AML-193 (cell line): ENCODE results near the gene IFI30.
"Not testable (repeated sequence)": the region's sequence is repeated elsewhere in the genome, so short reads cannot be mapped to it uniquely, and the experiment has no call there.

ENCODE experiments used
- DNase-seq, 2 experiments: peaks; one replicate each; lab custom pipeline; 2025; lab: John Stamatoyannopoulos, UW

Gene IFI30

DNA sequence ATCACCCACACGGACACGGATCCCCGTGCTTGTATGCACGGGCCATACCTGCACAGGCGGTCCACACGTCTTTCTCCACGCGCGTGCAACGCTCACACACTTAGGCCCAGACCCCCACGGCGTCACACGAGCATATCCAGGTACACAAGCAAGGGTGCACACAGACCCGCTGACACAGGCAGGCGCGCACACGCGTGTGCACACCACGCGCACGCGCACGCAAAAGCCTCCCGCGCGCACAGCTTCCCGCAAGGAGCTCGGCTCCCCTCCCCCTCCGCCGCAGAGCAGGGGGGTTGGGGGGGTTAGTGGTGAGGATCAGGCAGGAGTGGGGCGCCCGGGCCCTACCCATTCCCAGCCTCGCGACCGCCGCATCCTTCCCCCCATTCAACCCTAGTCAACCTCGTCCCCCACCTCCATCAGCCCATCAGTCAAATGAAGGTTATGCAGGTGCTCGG, 29.8 kb downstream of the IFI30 start:
- no peak for DNase-seq

DNA sequence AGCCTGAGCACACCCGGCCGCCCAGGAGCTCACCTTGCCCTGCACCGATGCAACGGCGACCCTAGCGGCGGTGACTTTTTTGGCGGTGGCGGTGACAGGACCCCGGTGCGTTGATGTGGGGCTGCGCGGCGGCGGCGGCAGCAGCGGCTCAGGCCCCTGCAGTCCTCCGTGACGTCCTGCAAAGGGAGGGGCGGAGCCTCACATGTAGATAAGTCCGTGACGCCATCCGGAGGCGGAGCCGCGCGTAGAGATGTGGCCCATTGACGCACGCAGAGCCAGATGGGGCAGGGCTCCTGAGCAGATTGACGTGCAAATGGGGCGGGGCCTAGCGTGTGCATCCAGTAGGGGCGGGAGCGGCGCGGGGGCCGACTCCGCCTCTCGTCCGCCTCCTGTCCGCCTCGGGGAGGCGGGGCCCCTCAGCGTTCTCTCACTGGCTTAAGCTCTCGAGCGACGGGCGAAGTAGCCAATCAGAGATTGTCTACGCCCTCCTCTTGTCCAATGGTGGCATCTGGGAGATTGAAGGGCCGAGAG, 30.3 kb downstream of the IFI30 start, which contains the start of gene RAB3A:
RAB3A (minus strand) TSS at position 180 of the 531 bp plus-strand sequence. CDS start 1,302 bp downstream, outside the sequence.
- DNase-seq: peak; percentile 99

DNA sequence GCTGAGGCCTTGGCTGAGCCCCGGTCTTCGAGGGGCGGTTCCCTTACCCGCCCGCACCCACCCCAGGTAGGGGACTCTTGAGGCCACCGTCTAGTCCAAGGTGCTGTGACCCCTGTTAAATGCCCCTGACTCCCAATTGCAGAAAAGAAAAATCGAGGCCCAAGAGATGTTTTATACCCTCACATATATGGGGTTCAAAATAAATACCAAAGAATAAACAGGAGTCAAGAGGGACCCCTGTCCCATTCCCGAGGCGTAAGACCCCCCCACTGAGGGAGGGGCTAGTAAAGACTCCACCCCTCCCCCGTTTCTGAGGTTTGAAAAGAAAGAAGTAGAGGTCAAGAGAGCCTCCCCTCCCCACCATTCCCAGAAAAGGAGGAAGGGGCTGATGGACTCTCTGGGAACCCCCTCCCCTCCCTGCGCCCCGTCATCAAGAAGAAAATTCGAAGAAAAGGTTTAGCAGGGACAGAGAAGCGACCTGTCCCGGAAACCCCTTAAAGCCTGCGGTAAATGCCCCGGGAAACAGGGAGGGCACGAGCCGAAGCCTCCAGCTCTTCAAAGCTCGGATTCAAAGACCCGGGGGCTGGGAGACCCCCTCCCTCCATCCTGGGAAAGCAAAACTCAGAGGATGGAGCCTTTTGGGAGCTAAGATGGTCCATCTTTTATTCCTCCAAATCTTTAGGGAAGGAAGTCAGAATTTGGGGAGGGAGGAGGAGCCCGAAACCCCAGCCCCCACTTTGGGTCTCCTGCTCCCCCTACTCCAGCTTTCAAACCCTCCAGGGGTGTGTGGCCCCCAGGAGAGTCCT, 31.0 kb downstream of the IFI30 start:
- peak in 1 of 2 experiments; percentile 22 for DNase-seq

DNA sequence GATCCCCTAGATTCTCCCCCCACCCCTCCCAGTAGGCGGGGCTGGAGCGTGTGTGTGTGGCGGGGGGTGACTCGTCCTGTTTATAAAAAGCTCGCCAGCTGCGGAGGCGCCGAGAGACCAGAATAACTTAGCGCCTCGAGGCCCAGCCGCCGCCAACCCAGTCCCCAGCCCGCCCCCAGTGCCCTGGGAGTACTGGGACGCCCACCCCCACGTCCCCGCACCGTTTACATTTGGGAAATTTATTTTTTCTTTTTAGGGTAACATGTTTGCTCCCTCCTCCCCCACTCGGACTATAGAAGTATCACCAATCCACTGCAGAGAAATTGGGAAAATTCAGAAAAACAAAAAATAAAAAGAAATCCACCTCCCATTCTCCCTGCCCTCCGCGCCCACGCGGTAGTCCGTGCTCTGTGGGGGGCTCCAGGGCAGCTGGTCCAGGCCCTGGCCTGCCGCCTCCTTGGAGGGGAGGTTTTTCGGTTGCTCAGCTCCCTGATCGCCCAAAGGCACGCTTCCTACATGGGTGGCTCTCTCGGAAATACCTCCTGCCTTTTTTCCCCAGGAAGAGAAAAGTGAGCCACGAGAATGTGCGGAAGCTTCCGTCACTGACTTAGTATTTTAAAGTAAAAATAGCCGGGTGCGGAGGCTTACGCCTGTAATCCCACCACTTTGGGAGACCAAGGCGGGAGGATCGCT, 31.7 kb downstream of the IFI30 start:
- peak in 1 of 2 experiments; percentile 23 for DNase-seq

DNA sequence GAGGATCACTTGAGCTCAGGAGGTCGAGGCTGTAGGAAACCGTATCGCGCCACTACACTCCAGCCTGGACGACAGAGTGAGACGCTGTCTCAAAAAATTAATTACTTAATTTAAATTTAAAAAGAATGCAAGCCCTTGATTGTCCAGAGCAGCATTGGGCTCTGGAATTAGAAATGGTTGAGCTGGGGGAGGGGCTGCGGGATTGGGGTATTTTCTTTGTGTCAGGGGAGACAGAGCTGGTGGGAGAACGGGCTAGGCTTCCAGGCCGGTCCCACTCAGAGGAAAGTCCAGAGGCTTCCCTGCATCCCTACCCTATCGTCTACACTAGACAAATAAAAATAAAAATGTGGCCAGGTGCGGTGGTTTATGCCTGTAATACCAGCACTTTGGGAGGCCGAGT, 32.4 kb downstream of the IFI30 start:
- DNase-seq: no peak

DNA sequence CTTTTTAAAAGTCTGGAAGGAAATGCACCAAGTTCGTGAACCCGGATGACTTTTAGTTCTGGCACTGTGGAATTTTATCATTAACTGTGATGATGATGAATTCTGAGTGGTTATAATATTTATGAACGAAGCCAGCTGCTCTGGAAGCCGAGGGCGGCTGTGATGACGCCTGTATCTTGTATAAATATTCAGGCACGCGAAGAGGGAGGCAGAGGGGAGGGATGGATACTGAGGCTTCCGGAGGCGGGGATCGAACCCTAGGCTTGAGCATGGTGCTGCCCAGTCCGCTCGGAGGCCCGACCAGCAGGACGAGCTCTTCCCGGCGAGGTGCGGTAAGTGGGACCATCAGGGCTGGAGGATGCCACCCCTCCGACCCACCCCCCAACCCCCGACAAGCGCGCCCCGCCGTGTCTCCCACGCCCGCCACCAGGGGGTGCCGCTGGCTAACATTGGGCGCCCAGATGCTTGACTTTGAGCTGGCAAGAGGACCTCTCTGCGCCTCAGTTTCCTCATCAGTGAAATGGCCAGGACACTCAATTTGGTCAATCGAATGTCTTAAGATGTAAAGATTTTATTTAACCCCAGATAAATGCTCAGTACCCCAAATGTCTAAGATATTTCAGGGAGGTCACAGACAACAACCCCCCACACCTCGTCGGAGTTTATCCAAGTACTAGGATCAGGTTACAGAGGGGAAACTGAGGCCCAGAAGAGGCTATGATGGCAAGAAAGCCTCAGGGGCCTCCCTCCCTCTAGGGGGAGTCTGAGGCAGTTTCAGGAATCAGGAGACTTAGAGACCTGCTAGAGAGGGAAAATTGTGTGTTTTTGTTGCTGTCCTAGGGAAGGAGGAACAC, 34.7 kb downstream of the IFI30 start:
- peak in 1 of 2 experiments; percentile 19 for DNase-seq

DNA sequence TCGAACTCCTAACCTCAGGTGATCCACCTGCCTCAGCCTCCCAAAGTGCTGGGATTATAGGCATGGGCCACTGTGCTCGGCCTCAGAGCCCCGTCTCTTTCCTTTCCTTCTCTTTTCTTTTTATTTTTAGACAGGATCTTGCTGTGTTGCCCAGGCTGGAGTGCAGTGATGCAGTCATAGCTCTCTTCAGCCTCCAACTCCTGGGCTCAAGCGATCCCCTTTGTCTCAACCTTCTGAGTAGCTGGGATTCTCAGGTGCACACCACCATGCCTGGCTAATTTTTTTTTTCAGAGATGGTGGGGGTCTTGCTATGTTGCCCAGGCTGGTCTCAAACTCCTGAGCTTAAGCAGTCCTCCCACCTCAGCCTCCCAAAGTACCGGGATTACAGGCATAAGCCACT, 36.3 kb downstream of the IFI30 start:
- not testable (repeated sequence) for DNase-seq

DNA sequence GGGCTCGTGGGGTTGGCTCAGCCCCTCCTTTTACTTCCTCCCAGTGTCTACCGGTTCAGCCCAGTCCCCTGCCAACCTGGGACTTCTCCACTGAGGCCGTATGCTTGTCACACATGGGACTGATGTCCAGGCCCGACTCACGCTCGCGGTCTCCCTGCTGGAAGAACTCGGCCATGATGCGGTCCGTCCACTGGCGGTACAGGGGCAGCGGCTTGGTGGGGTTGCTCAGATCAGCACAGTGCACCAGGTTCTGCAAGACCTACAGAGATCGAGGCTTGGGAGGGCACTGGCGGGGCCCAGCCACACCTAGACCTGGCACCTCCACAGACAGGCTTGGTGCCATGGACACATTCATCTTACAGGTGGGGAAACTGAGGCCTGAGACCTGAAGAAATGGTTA, 38.1 kb downstream of the IFI30 start:
- DNase-seq: no peak

DNA sequence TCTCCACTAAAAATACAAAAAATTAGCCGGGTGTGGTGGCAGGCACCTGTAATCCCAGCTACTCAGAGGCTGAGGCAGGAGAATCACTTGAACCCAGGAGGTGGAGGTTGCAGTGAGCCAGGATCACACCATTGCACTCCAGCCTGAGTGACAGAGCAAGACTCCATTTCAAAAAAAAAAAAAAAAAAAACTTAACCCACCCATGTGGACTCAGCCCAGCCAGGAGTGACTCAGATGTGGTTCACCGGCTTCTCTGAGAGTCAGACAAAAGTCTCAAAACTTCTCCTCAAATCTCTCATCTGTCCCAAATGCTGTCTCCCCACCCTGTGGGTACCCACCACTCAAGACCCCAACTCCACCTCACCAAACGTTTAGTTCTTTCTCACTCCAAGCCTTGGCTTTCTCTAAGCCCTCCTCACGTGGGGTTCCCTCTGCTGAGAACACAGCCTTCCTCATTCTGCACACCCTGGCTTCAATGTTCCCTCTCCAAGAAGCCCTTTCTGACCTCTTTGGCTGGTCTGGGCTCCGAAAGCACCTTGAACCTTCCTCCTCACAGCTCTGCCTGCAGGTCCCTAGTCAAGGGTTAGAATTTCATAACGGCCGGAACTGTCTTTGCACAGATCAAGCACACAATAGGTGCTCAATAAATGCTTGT, 41.3 kb downstream of the IFI30 start:
- no peak for DNase-seq

DNA sequence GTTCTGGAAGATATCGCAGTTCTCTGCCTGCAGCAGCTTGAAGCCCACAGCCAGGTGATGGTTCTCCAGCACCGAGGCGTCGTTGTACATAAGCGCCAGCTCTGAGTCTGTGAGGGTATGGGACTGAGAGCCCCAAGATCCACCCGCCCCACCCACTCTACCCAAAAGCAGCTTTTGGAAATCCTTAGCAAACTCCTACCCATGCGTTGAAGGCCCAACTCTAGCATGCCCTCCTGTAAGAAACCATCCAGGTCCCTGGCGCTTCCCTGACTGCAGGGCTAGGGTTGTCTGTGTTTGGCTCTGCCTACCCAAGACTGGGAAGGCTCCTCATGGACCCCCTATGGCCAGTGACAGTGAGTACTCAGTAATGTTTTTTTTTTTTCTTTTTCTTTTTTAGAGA, 43.2 kb downstream of the IFI30 start:
- no peak for DNase-seq

DNA sequence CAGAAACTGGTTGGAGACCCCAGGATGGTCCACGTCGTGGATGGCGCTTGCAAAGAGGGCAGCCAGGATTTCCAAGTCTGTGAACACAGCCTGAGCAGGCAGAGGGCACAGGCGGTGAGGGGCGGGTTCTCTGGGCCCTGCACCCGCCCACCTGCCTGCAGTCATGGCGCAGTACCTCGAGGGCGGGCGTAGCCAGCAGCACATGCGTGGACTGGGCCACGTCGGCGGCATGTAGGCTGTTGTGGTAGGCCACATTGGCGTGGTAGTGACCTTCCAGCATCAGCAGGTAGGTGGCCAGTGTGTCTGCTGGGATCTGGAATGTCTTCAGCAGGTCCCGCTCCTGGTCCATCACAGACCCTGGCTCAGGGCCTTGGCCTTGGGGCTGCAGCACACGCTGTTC, 44.5 kb downstream of the IFI30 start:
- no peak for DNase-seq

DNA sequence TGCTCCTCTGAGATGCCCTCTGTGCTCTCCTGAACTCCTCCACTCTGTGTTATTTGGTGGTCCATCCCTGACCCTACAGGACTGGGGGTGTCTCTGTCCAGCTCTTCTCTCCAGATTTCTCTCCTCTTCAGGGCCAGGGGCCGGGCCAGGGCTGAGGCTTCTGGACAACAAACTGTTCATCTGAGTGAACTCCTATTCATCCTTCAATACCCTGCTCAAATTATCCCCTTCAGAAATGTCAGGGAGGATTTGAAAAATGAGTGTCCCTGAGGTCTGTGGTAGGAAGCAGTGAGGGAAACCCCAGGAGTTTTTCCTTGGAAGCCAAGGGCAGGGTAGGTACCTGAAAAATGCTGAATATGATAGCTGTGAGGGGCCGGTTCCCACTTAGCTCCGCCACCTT, 45.0 kb downstream of the IFI30 start:
- DNase-seq: no peak

DNA sequence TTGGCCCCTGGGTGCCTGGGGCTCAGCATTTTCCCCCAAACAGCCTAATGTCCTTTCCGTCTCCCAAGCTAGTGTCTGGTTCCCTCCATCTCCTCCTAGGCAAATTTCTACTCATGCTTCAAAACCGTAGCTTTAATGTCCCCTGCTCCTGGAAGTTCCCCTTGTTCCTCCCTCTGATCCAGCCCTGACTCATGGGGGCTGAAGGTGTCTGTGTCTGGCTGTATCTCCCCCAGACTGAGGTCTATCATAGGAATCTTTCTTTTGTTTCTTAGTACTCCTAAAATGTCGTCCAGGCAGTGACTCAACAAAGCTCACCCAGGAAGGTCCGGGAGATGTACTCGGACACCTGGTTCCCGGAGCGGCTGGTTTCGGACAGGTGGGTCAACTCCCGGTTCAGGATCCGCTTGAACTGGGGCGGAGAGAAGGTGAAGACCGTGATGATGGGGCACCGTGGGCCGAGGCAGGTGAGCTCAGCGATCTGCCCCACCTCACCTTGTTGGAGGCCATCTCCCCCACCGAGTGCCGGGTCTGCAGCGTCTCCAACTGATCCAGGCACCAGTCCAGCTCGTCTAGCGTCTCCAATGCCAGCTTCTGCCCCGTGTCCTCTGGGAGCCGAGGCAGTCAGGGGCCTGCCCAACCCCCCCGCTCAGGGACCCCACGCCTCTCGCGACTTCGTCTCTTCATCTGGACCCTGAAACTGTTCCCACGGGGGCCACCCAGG, 46.5 kb downstream of the IFI30 start:
- DNase-seq: no peak

DNA sequence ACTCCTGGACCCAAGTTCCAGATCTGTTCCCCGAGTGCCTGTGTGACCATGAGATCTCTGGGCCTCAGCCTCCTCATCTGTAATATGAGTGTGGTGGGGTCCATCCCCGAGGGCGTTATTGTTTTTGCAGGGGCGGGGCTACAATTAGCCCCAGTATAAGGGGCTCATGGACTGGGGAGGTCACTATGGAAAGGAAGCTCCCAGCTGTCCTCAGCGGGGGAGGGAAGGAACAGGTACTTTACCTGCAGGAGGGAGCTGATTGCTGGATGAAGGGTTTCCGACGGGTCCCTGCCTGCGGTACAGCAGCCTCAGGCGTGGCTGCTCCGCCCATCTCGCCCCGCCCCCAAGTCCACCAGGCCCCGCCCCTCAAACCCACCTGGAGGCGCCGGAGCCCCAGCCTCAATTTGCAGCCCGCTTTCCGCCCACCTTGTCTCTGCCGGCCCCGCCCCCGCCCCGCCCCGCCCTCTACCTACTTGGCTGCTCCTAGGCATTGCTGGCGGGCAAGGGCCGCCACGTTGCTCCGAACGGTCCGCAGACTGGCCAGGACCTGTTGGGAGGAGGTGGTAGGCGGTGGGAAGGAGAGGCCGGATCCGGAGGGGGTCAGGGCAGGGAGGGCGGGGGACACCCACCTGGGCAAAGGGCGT, 47.1 kb downstream of the IFI30 start:
- no peak for DNase-seq

DNA sequence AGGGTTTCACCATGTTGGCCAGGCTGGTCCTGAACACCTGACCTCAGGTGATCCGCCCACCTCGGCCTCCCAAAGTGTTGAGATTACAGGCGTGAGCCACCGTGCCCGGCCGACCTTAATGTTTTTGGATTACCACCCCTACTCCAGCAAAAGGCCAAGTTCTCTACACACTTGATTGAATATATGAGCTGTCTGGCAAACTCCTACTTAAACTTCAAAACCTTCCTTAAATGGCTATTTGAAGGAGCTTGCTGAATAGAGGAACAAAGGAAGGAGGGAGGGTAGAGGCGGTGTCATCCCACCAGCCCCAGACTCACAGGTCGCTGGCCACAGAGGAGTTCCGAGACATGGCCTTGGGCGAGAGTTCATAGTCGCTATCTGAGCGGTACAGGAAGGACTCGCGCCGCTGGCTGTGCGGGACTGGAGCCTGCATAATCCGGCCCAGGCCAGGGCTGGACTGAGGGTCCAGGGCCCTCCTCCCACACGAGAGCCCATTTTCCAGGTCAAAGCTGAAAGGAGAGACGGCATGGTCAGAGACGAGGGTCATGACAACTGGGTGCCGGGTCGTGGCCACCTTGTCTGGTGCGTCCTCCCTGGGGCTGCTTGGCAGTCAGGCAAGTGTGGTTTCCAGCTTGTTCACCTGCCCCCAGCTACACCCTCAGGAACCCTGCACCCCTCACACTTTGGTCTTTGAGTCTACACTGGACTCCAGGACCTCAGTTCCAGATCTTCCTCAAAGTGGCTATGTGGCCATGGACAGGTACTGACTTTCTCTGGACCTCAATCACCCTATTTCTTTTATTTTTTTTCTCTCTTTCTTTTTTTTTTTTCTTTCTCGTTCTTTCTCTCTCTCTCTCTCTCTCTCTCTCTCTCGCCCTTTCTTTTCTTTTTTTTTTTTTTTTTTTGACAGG, 48.5 kb downstream of the IFI30 start:
- DNase-seq: no peak

DNA sequence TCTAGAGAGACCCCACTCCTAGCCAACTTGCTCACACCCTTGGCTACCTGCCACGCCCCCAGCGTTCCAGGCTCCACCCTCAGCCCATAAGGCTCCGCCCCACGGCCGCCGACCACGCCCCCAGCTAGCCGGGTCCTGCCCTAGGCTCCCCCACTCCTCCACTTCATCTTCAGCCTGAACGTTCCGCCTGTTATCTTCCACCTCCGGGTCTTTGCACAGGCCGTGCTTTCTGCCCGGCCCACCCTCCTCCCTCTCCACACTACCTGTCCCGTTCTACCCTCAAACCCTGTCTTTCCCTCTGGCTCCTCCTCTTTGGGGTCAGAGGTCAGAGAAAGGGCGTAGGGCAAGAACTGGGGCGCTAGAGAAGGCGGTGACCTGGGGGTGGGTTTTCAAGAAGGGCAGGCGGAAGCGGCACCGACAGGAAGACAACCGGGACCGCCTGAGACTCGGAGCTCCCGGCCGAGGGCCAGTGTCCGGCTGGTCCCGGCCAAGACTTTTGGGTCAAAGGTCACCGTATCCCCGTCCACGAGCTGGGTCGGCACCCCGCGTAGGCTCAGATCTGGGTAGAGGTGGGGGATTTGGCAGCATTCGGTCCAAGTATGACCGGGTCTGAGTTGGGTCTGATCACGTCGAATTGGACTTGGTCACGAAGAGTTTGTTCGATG, 50.4 kb downstream of the IFI30 start:
- no peak for DNase-seq

DNA sequence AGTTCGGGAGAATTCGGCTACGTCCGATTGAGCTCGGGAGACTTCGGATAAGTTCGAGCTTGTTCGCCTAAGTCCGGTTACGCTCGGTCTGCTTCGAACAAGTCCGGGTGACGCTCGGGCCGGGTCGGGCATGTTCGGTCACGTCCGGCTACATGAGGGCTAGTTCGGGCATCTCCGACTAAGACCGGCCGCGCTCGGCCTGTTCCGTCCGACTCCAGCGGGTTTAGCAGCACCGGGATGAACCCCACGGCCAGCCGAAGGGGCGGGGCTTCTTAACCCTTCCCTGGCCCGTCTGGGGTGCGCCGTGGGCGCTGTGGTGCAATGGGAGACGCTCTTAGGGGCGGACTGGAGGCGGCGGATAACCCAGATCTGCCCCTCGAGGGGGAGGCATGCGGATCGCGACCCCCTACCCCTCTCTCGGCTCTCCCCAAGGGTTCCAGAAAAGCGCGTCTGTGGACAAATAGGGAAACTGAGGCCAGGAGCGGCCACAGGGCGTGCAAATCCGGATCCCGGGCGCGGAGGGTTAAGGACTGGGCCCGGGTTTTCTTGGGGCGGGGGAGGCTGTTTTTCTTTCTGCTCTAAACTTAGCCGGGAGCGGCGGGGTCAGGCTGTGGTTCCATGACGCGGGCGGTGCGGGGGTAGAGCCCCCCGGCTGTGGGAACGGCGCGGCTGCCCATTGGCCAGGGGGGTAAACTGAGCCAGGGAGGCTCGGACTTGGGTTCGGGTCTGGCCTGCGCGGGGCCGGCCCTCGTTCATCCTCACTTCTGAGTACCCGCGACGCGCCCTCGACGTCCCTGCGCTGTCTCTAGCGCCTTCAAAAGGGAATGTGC, 51.1 kb downstream of the IFI30 start:
- DNase-seq: no peak

DNA sequence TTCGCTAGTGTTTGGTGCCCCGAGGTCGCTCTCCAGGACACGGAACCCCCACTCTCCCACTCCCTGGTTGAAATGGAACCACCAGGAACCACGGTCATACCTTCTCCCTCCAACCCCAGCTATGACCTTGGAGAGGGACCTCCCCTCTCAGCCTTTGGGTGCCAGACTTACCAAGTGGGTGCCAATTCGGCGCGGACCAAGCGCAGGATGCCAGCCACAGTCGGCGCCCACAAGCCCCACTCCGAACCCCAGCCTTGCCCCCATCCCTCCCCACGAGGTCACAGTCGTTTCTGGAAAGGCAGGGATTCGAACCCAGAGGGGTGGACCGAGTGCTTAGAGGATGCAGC, 51.7 kb downstream of the IFI30 start:
- no peak for DNase-seq
